Limb (tissue), 2 donors: ENCODE results near the gene PATL2.
"Not testable (repeated sequence)": the region's sequence is repeated elsewhere in the genome, so short reads cannot be mapped to it uniquely, and the experiment has no call there.

Experiments
- DNase-seq, 2 donors: peaks; one replicate each; pipeline ENCODE4 v3.0.0-alpha.2; 2016; ENCODE audit errors: extremely low spot score in 2 of 2

The PATL2 gene

DNA sequence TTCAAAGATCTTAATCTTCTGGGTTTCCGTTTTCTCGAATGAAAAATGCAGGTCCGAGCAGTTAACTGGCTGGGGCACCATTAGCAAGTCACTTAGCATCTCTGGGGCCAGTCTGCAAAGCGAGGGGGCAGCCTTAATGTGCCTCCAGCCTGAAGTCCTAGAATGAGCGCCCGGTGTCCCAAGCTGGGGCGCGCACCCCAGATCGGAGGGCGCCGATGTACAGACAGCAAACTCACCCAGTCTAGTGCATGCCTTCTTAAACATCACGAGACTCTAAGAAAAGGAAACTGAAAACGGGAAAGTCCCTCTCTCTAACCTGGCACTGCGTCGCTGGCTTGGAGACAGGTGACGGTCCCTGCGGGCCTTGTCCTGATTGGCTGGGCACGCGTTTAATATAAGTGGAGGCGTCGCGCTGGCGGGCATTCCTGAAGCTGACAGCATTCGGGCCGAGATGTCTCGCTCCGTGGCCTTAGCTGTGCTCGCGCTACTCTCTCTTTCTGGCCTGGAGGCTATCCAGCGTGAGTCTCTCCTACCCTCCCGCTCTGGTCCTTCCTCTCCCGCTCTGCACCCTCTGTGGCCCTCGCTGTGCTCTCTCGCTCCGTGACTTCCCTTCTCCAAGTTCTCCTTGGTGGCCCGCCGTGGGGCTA lies at the start of gene PATL2, which contains the start of gene B2M:
TSS of gene PATL2 (minus strand) at position 228 of the 647 bp plus-strand sequence. CDS start 34,833 bp downstream, outside the sequence.
TSS of gene B2M (plus strand) at position 422 of the 647 bp plus-strand sequence. CDS start at position 452, 30 bp downstream.
- peak; percentile 94 for DNase-seq

DNA sequence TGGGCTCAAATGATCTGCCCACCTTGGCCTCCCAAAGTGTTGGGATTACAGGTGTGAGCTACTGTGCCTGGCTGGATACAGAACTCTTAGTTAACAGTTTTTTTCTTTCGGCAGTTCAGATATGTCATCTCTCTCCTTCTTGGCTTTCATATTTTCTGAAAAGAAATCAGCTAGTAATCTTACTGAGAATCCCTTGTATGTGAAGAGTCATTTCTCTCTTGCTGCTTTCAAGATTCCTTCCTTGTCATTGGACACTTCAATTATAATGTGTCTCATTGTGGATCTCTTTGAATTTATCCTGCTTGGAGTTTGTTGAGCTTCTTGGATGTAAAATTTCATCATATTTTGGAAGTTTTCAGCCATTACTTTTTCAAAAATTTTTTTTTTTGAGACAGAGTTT lies 42.2 kb upstream of the PATL2 start:
- no peak for DNase-seq

DNA sequence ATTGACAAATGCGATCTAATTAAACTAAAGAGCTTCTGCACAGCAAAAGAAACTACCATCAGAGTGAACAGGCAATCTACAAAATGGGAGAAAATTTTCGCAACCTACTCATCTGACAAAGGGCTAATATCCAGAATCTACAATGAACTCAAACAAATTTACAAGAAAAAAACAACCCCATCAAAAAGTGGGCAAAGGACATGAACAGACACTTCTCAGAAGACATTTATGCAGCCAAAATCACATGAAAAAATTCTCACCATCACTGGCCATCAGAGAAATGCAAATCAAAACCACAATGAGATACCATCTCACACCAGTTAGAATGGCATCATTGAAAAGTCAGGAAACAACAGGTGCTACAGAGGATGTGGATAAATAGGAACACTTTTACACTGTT lies 32.3 kb upstream of the PATL2 start:
- not testable (repeated sequence) for DNase-seq

DNA sequence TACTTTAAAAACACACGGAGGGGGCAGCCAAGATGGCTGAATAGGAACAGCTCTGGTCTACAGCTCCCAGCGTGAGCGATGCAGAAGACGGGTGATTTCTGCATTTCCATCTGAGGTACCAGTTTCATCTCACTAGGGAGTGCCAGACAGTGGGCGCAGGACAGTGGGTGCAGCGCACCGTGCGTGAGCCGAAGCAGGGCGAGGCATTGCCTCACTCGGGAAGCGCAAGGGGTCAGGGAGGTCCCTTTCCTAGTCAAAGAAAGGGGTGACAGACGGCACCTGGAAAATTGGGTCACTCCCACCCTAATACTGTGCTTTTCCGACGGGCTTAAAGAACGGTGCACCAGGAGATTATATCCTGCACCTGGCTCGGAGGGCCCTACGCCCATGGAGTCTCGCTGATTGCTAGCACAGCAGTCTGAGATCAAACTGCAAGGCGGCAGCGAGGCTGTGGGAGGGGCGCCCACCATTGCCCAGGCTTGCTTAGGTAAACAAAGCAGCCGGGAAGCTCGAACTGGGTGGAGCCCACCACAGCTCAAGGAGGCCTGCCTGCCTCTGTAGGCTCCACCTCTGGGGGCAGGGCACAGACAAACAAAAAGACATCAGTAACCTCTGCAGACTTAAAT lies 28.2 kb upstream of the PATL2 start:
- DNase-seq = not testable (repeated sequence)

DNA sequence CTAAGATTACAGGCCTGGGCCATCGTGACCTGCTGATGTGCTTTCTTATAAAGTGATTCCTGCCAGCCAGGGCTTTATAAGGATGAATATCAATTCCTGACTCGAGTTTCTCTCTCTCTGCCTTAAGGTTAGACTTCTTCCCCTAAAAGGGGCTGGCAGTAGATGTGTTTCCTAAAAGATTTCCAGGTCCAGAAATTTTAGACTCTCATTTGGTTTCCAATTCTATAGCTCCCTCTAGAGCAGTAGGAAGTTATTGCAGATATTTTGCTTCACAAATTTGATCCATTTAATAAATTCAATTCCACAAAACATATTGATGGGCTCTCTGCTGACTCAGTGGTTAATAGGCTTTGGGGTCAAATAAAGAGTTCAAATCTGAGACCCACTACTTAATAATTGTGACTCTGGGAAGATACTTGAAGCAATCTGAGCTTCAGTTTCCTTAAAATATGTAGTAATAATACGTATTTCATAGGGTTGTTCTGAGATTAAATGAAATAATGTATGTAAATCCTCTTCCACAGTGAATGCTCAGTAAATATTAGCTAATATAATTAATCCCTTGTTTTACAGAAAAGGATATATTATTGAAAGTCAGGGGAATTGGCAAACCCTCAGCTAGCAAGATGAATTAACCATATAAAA lies 27.3 kb upstream of the PATL2 start:
- peak in 1 of 2 donors; percentile 55 for DNase-seq

DNA sequence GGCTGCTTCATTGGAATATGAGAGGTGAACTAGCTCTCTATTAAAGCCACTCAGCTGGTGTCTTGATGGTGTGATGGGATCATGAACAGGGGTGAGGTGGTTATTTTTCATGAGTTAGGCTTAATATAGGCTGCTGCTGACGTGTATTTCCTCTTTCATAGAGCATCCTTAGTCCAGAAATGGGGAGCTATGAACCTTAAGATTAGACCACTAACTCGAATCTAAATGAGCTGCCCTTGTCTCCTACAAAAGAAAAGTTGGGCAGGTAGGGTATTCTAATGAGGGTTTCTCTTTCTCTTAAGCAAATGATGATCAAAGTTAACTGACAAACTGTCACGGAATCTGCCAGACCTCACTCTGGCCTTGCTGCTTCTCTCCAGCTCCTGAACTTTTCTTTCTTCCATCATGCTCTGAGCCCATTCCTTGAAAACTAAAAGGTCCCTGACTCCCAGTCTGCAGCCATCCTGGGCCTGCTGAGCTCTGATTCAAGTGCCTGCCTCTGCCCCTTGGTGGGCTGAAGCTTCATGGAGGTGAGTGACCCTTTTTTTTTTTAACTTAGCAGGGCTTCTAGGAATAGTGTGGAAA lies 25.1 kb upstream of the PATL2 start, which contains the start of gene TRIM69:
TSS of gene TRIM69 (plus strand) at position 348 of the 585 bp plus-strand sequence. CDS start at position 525, 177 bp downstream.
- no peak for DNase-seq

DNA sequence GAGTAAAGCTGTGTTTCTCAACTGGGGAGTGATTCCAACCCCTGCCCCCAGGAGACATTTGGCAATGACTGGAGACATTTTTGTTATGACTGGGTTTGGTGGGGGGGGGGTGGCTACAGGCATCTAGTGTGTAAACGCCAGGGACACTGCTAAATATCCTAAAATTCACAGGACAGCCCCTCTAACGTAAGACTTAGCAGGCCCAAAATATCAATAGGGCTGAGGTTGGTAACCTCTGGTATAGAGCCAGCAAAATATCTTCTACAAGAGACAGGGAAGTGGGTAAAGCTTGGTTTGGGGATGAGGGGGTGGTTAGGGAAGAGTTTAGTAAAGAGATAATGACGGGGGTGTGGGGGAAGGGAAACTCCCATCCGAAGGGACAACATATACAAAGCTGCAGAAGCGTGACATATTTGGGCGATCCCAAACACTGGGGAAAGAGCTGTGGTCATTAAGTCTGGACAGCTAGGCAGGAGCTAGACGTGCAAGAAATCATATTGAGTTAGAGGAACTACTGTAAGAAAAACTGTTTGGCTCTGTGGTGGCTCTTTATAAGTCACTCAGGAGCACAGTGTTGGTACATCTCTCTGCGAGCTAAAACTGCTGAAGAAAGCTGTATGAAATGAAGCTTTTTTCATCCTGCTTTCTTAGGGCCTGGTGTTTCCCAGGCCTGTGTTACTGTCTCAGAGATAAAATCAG lies 24.5 kb upstream of the PATL2 start:
- no peak for DNase-seq

DNA sequence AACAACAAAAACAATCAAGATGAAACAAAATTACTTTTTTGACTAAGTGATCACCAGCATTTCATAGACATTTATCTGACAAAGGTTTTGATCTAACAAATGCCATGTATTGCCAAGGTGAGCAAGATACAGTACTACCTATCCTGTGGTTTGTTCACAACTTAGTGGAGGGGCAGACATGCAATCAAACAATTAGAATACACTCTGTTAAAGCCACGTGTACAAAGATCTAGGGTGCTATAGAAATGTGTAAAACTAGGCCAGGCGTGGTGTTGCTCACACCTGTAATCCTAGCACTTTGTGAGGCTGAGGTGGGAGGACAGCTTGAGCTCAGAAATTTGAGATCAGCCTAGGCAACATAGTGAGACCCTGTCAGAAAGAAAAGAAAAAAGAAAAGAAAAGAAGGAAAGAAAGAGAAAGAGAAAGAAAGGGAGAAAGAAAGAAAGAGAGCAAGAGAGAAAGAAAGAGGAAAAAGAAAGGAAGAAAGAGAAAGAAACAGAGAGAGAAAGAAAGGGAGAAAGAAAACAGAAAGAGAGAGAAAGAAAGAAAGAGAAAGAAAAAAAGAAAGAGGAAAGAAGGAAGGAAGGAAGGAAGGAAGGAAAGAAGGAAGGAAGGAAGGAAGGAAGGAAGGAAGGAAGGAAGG lies 23.8 kb upstream of the PATL2 start:
- DNase-seq = no peak

DNA sequence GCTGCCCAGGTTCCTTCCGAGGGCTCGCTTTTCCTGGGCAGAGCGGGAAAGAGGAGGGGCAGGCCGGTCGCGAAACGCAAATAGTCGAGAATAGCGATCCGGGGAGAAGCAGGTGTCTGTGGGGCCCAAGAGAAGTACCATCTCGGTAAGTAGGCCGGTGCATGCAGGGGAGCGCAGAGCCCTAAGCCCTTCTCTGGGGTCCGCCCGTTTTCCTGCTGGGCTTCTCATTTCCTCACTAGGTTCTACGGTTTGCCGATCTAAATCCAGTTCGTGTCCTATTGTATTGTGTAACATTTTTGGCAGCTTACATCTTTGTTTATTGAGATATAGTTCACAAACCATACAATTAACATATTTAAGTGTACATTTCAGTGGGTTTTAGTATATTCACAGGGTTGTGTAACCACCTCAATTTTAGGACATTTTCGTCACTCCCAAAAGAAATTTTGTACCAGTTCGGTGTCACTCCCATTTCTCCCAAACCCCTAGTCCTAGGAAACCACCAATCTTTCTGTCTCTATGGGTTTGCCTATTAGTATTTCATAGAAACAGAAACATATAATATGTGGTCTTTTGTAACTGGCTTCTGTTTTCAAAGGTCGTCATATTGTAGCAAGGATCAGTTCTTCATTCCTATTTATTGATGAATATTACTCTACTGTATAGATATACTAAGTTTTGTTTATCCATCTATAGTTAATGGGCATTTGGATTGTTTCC lies 18.4 kb upstream of the PATL2 start:
- peak in 1 of 2 donors; percentile 33 for DNase-seq

DNA sequence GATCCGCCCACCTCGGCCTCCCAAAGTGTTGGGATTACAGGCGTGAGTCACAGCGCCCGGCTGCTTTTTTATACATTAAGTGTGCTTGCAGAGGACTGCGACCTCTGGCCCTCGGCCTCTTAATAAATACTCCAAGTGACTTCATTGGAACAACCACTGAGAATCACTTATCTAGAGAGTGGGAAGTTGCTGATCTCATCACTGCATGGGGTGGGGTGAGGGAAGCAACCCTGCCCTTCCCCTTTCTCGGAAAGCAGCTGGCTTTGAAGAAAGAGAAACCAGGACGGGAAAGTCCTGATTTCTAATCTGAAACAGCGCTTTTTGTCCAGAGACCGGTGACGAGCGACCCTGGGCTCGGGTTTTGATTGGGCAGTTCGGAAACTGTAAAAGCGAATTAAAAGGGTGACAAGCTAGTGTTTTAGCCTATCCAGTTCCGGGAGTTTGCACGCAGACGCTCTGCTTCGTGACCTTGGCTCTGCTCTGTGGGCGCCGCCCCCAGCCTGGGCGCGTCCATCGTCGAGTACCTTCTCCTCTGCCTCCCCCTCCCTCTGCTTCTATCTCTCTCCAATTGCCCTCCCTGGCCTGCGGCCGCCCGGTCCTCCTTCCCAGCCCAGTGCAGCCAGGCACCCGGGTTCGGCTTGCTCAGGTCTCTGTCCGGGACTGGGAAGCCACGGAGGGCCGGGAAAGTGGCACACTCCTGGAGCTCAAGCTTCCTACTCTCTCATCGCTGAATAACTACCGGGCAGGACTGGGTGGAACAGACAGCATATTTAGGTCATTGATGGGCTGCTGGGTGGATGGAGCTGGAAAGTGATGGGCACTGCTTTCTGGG lies 17.7 kb upstream of the PATL2 start:
- peak; percentile 95 to 97 for DNase-seq

DNA sequence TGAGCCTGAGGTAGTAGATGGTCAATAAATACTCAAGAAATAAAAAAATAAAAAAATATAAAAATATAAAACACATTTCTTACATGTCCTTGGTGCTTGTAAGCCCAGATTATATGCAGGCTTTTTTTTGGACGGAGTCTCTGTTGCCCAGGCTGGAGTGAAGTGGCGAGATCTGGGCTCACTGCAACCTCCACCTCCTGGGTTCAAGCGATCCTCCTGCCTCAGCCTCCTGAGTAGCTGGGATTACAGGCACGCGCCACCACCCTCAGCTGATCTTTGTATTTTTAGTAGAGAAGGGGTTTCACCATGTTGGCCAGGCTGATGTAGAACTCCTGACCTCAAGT lies 17.1 kb upstream of the PATL2 start:
- not testable (repeated sequence) for DNase-seq

DNA sequence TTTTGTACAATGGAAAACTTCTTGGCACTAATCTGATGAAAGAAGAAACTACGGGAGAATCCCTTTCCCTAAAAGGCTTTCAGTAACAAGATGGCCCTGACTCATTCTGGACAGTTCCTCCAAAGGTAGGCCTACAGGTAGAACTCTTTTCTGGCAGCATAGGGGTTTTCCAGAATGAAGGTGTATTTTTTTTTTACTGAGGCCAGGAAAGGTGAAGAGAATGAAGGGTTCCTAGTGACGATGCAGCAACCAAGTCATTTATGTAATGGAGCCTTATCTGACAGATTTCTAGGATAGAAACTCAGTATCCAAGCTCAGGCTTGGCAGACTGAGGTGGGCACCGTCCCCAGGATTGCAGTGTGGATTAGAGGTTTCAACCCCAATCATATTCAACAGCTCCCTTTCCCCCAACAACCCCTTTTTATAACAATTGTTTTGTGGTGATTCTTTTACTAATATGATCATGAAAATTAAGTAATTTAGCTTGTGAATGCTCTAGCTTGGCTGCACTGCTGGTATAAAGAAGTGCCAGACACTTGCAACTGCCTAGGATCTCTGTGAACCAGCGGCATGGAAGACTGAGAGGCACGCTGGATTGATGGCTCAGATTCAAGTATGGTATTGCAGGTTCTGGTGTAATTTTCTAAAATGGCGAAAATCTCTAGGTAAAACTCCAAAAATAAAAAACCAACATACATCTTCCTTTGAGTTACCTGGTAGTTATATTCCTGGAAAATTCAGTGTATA lies 16.5 kb upstream of the PATL2 start:
- DNase-seq = no peak

DNA sequence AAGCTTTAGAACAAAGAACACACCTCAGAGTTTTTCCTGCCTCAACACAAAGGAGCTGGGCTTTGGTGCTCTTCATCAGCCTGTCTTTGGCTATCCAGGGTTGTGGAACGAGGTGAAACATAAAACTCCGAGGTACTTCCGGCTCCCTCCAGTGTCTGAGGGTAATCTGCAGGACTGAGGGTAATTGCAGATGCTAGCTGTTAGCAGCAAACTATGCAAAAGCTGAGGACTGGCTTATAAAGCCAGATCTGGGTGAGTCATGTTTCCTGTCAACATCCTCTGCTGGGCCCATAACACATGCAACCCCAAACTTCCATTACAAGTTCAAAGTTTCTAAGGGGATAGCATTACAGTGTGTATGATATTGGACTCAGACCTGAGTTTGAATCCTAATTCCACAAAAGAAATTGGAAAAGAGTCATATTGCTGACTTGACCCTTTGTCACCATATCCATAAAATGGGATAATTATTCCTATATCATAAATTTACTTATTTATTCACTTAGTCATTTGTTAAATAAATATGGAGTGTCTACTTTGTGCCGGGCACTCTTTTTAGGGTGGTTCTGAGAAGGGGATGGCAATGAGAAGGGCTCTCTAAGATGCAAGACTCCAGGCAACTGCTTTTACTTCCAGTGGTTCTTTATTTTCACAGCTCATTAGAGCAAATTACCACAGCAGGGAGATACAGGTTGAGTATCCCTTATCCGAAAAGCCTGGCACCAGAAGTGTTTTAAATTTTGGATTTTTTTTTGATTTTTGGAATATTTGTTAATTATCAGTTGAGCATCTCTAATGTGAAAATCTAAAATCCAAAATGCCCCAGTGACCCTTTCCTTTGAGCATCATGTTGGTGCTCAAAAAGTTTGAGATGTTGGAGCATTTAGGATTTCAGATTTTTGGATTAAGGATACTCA lies 15.7 kb upstream of the PATL2 start:
- no peak for DNase-seq

DNA sequence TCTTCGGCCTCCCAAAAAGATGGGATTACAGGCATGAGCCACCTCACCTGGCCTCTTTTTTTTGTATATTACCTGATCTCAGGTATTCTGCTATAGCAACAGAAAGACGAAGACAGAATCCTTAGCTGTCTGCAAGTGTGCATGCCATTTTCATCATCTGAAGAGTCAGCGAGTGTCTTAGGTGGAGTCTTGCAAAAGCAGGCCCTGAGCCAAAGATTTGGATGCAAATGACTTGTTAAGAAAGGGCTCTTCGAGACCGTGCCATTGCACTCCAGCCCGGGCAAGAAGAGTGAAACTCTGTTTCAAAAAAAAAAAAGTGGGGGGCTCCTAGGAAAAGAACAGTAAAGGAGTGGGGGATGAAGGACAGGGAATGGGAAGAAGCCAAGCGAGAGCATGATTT lies 15.0 kb upstream of the PATL2 start:
- no peak for DNase-seq

DNA sequence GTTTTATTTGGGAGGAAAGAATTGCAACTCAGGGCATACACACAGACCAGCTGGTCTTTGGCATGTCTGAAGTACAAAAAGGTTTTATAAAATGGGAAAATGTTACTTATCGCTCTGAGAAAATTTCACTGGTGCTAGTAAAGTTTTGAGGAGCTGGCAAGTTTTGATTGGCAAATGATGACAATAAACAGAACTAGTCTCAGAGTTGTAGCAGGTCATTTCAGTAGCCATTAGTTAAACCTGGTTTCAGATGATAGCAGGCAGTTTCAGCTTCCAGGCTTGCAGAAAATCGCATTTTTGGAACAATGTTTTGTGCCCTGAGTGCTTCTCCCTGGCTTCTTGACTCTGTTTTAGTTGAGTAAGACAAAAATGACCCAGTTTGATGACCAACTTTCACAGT lies 10.9 kb upstream of the PATL2 start:
- DNase-seq = no peak

DNA sequence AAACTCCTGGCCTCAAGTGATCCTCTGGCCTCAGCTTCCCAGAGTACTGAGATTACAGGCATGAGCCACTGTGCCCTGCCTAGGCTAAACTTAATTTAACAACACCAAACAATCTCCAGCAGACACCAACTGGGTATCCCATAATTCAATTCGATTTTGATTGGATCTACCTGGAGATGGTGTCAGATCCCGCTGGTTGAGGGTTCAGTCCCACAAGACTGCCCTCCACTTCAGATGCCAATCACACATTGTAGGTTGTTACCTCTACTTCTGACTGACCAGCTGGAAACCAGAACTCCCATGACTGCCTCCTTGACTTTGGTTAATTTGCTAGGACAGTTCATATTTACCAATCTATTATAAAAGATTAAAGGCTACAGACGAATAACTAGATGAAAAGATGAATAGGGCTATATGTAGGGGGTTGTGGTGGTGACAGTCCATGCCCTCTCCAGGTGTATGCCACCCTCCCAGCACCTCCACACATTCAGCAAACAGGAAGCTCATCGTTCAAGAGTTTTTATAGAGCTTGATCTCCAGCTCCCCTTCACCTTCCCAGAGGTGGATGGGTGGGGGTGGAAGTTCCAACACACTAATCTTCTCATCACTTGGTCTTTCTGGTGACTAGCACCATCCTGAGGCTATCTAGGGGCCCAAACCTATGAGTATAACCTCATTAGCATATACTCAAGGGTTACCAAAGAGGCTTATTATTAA lies 9.5 kb upstream of the PATL2 start:
- no peak for DNase-seq

DNA sequence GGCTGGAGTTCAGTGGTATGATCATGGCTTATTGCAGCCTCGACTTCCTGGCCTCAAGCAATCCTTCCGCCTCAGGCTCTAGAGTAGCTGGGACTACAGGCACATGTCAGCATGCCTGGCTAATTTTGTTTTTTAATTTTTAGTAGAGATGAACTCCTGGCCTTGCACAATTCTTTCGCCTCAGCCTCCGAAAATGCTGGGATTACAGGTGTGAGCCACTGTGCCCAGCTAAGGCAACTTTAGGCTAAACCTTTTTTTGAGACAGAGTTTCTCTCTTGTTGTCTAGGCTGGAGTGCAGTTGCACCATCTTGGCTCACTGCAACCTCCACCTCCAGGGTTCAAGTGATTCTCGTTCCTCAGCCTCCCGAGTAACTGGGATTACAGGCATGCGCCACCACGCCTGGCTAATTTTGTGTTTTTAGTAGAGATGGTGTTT lies 8.9 kb upstream of the PATL2 start:
- not testable (repeated sequence) for DNase-seq
